Measurements from ENCODE around the gene STARD13. TPM values are rescaled to one million over a fixed set of nuclear protein-coding genes. Genes with fewer than 3 reads are reported as not detected.
"Not testable (repeated sequence)": the region's sequence is repeated elsewhere in the genome, so short reads cannot be mapped to it uniquely, and the experiment has no call there.

The STARD13 gene
- total RNA-seq, 4 donors from 2014 or later, result 31.1 to 63.4 (median 38.9) TPM

GRCh38 chr13:33164331-33164730 lies 121.2 kb downstream of the STARD13 start:
- ATAC-seq (ENCODE audit: low FRiP score) (no peak), DNase-seq (ENCODE audit: low spot score) (no peak)
- no peak for TF ChIP-seq CTCF (IDR thresholded peaks at IDR 0.05)

DNA sequence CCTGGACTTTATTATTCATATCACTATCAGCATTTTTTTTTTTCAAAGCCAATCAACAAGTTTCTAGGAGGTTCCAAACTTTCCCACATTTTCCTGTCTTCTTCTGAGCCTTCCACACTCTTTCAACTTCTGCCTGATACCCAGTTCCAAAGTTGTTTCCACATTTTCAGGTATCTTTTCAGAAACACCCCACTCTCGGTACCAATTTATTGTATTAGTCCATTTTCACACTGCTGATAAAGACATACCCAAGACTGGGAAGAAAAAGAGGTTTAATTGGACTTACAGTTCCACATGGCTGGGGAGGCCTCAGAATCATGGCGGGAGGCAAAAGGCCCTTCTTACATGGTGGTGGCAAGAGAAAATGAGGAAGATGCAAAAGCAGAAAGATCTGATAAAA lies 122.8 kb downstream of the STARD13 start:
- not testable (repeated sequence) for DNase-seq (ENCODE audit: low spot score); ATAC-seq (ENCODE audit: low FRiP score)

DNA sequence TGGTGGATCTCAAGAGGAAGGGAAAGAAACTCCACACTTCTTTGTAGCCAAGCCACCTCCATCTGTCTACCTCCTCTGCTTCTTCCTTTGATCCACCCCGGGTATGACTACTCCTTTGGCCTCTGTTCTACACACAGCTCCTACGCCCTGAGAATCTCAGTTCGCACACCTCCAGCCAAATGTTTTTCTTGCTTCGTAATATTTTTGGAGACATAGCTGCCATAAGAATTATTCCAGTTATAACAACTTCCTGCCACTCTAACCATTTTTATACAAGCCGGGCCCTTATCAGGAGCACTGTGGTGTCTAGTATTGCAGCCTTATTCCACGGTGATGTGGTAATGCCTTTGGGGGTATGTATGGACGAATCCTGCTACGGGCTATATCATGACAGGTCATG lies 126.7 kb downstream of the STARD13 start:
- no peak for DNase-seq (ENCODE audit: low spot score)
- ATAC-seq (ENCODE audit: low FRiP score), result no peak
- TF ChIP-seq CTCF (IDR thresholded peaks at IDR 0.05), result no peak

DNA sequence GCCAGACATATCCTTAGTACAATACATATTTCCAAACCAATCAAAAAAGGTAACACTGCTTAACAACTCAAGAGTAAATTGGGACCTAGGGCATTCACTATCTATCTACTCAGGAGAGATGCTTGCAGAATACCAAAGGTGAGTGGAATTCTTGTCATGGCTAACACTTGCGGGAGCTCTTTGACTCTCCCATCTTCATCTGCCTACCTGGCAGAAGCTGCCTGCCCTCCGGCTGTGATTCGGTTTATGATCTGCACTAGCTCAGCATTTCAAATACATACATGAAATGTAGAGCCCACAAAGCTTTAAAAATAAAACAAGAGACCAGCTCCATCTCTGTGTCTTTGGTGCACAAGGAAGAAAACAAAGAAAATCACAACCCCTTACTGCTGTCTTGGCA lies 127.3 kb downstream of the STARD13 start:
- no peak for TF ChIP-seq CTCF (IDR thresholded peaks at IDR 0.05)
- ATAC-seq (ENCODE audit: low FRiP score), result no peak

GRCh38 chr13:33154911-33155310 lies 130.6 kb downstream of the STARD13 start:
- no peak for TF ChIP-seq CTCF (IDR thresholded peaks at IDR 0.05)
- no peak for DNase-seq (ENCODE audit: low spot score)
- no peak for ATAC-seq (ENCODE audit: low FRiP score)

More for the DNA sequence above, 127.3 kb downstream of the STARD13 start:
- no peak for DNase-seq (ENCODE audit: low spot score)

GRCh38 chr13:33153421-33154404 lies 131.8 kb downstream of the STARD13 start:
- ATAC-seq (ENCODE audit: low FRiP score) (no peak), DNase-seq (ENCODE audit: low spot score) (no peak)
- no peak for TF ChIP-seq CTCF (IDR thresholded peaks at IDR 0.05)

DNA sequence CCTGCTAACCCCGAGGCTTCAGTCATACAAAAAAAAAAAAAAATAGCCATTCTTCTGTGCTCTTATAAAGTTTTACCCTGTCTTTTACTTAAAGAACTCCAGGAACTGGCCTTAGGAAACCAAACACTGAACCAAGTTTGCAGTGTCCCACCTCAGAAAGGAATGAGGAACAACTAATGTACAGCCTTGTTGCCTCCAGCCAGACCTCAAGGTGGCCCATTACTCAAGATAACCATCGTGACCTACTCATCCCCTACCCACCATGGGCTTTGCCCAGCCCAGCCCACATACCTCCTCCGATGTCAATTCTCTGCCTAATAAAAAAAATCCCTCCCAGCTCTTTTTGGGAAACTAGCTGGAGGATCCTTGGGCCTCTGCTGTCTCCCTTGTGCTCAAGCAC lies 133.2 kb downstream of the STARD13 start:
- TF ChIP-seq CTCF (IDR thresholded peaks at IDR 0.05), result no peak
- ATAC-seq (ENCODE audit: low FRiP score) (no peak), DNase-seq (ENCODE audit: low spot score) (no peak)

Data from omental fat pad (tissue), 4 donors.